GM10248 (cell line): Measurements from ENCODE around the gene MICAL2.

ENCODE experiments used
- CTCF ChIA-PET: fragments of 300-600 bp; sonication (Branson Sonifier 250); formaldehyde crosslinking; extraction: SDS; loops from one replicate; lab custom pipeline; 2021; ENCODE audit warnings: antibody characterized with exemption; lab: Yijun Ruan, JAX
- POLR2A ChIA-PET: fragments of 350-650 bp; sonication (Branson Sonifier 250); formaldehyde crosslinking; extraction: SDS; loops from one replicate; lab custom pipeline; 2020; ENCODE audit warnings: antibody characterized with exemption; lab: Yijun Ruan, JAX
- DNase-seq: peaks from one replicate; pipeline ENCODE4 v3.0.0; 2012; ENCODE audit errors: extremely low spot score
- CTCF ChIP-seq: IDR thresholded peaks from 2 replicates; pipeline ENCODE4 v1.5.1; 2012; ENCODE audit warnings: mild to moderate bottlenecking, low read depth; ENCODE audit errors: extremely low read depth, missing control alignments, control extremely low read depth

Gene MICAL2

GRCh38 chr11:12077535-12078280 lies 32.7 kb upstream of the MICAL2 start:
- DNase-seq = no peak
- ChIA-PET POLR2A (no interaction called here), CTCF (interaction anchor here (0.7 to 1.4 kb wide), 2 partner anchors 10 to 30 kb away, joined by 3 to 7 read pairs; no protein-coding TSS in a partner anchor)
- TF ChIP-seq CTCF = no peak

- TF ChIP-seq CTCF = no peak
- CTCF ChIA-PET = no interaction called here
- no peak for DNase-seq
- POLR2A ChIA-PET = no interaction called here
These were observed 30.4 kb upstream of the MICAL2 start for GRCh38 chr11:12079726-12080556.

GRCh38 chr11:12083380-12083779 lies 27.0 kb upstream of the MICAL2 start:
- DNase-seq = no peak
- TF ChIP-seq CTCF = no peak
- ChIA-PET CTCF (interaction anchor here (0.6 to 1.3 kb wide), 3 partner anchors 12 to 198 kb away, joined by 3 read pairs; no protein-coding TSS in a partner anchor), POLR2A (no interaction called here)

- TF ChIP-seq CTCF = no peak
- no peak for DNase-seq
- CTCF ChIA-PET = no interaction called here
- POLR2A ChIA-PET = no interaction called here
These were observed 26.1 kb upstream of the MICAL2 start for GRCh38 chr11:12084256-12084655.

- TF ChIP-seq CTCF = no peak
- no peak for DNase-seq
- CTCF ChIA-PET = interaction anchor here (1.4 to 1.8 kb wide), 3 partner anchors 10 to 196 kb away, joined by 5 to 8 read pairs (median 5); no protein-coding TSS in a partner anchor
- POLR2A ChIA-PET = no interaction called here
These were observed 24.8 kb upstream of the MICAL2 start for GRCh38 chr11:12085371-12086251.
